ENCODE data around the gene CPM. TPM values are rescaled to one million over a fixed set of nuclear protein-coding genes. Genes with fewer than 3 reads are reported as not detected.

The CPM gene
- total RNA-seq, 1 experiment from 2014 or later, result 0.96 TPM

DNA sequence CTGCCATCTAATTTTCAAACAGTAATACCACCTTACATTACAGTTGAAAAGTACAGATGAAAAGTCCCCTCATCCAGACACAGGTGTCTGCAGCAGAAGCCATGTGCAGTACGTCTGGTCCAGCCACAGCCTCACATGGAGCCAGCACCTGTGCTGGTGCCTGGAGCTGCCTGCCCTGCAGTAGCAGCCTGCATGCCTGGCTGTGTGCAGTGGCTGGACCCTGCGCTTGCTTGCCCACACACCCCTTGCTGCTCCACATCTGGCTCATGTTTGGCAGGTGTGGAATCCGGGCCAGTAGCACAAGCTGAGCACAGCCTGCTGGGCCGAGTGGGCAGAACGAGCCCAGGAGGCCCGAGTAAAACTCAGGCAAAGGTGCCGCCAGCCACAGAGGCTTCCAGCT is 21.8 kb upstream of the CPM start (continued):
- TF ChIP-seq, protein P1, sequence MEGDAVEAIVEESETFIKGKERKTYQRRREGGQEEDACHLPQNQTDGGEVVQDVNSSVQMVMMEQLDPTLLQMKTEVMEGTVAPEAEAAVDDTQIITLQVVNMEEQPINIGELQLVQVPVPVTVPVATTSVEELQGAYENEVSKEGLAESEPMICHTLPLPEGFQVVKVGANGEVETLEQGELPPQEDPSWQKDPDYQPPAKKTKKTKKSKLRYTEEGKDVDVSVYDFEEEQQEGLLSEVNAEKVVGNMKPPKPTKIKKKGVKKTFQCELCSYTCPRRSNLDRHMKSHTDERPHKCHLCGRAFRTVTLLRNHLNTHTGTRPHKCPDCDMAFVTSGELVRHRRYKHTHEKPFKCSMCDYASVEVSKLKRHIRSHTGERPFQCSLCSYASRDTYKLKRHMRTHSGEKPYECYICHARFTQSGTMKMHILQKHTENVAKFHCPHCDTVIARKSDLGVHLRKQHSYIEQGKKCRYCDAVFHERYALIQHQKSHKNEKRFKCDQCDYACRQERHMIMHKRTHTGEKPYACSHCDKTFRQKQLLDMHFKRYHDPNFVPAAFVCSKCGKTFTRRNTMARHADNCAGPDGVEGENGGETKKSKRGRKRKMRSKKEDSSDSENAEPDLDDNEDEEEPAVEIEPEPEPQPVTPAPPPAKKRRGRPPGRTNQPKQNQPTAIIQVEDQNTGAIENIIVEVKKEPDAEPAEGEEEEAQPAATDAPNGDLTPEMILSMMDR (IDR thresholded peaks at IDR 0.05), result no peak
- TF ChIP-seq USF2 (CRISPR knock-in tag; IDR thresholded peaks at IDR 0.05) (no peak), STAT6 (CRISPR knock-in tag; conservative IDR thresholded peaks at IDR 0.05; ENCODE audit: low read depth) (no peak), ZNF425 (CRISPR knock-in tag; conservative IDR thresholded peaks at IDR 0.05) (no peak), RELA (CRISPR knock-in tag; IDR thresholded peaks at IDR 0.05; ENCODE audit: borderline replicate concordance) (no peak), ZNF423 (CRISPR knock-in tag; IDR thresholded peaks at IDR 0.05) (no peak), KAT7 (CRISPR knock-in tag; IDR thresholded peaks at IDR 0.05; ENCODE audit: borderline replicate concordance) (no peak)

DNA sequence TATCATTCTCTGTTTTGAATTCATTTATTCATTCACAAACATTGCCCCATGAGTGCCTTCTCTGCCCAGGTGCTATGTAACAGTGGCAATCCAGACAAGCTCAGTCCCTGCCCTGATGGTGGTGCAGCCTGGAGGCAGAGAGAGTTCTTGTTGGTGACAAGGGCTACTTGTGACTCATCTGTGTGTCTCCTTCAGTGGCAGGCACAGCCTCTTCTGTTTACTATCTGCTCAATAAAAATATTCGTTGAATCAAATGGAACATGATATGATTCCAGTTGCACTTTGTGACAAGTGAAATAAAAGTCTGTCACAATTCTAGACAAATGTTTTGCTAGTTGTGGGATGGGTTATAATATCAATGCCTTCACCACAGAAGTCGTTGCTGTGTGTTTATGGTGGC is 20.6 kb upstream of the CPM start:
- H3K9me3 Mint-ChIP-seq, result peaks cover 12% of the 10 kb centered on the region
- ATAC-seq (no peak), DNase-seq (ENCODE audit: low spot score) (no peak)
- H3K27ac Mint-ChIP-seq, result no peak overlapping the region
- no peak overlapping the region for H3K4me3 Mint-ChIP-seq
- ChIA-PET CTCF (no interaction called here), POLR2A (no interaction called here)
- H3K27me3 Mint-ChIP-seq (ENCODE audit: low read depth), result no peaks in the 10 kb centered on the region
- no peaks in the 10 kb centered on the region for H3K4me1 Mint-ChIP-seq
- H3K36me3 Mint-ChIP-seq, result peaks cover 4% of the 10 kb centered on the region
- TF ChIP-seq PRDM15 (CRISPR knock-in tag; IDR thresholded peaks at IDR 0.05) (no peak), MYBL2 (CRISPR knock-in tag; IDR thresholded peaks at IDR 0.05) (no peak), EMX1 (CRISPR knock-in tag; IDR thresholded peaks at IDR 0.05) (no peak), ZNF317 (CRISPR knock-in tag; IDR thresholded peaks at IDR 0.05; ENCODE audit: borderline replicate concordance, low read depth) (no peak), HMGXB4 (CRISPR knock-in tag; IDR thresholded peaks at IDR 0.05) (no peak), SMAD4 (CRISPR knock-in tag; IDR thresholded peaks at IDR 0.05) (no peak), CREM (CRISPR knock-in tag; IDR thresholded peaks at IDR 0.05) (no peak), ELF4 (CRISPR knock-in tag; IDR thresholded peaks at IDR 0.05; ENCODE audit: low read depth) (no peak), IRF2 (CRISPR knock-in tag; IDR thresholded peaks at IDR 0.05; ENCODE audit: borderline replicate concordance, low read depth) (no peak), MAX (CRISPR knock-in tag; IDR thresholded peaks at IDR 0.05) (no peak), ETV6 (CRISPR knock-in tag; IDR thresholded peaks at IDR 0.05) (no peak), ZNF219 (CRISPR knock-in tag; IDR thresholded peaks at IDR 0.05; ENCODE audit: borderline replicate concordance) (no peak), ZNF138 (CRISPR knock-in tag; conservative IDR thresholded peaks at IDR 0.05) (no peak), NR3C1 (CRISPR knock-in tag; conservative IDR thresholded peaks at IDR 0.05; ENCODE audit: low read depth) (no peak), NR1H2 (CRISPR knock-in tag; IDR thresholded peaks at IDR 0.05) (no peak), JAZF1 (CRISPR knock-in tag; IDR thresholded peaks at IDR 0.05) (no peak)
- TF ChIP-seq, protein P2, sequence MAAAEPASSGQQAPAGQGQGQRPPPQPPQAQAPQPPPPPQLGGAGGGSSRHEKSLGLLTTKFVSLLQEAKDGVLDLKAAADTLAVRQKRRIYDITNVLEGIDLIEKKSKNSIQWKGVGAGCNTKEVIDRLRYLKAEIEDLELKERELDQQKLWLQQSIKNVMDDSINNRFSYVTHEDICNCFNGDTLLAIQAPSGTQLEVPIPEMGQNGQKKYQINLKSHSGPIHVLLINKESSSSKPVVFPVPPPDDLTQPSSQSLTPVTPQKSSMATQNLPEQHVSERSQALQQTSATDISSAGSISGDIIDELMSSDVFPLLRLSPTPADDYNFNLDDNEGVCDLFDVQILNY (CRISPR knock-in tag; IDR thresholded peaks at IDR 0.05), result no peak

Measured in WTC11 (cell line).